Right lobe of liver (tissue), 6 donors: Measurements from ENCODE around the gene LEO1. TPM values are rescaled to one million over a fixed set of nuclear protein-coding genes. Genes with fewer than 3 reads are reported as not detected.

Source experiments
- ATAC-seq, 4 donors: fragments of 200-7000 bp; cut with Tn5 transposase; one replicate each; pipeline ENCODE4 v1.9.1; 2020; ENCODE audit warnings: mild to moderate bottlenecking in 4 of 4, moderate library complexity in 4 of 4
- DNase-seq, 3 donors: peaks; one replicate each; pipeline ENCODE4 v3.0.0-alpha.2; 2020
- H3K27ac ChIP-seq, 3 donors: fragments of 200-600 bp; one replicate each; pipeline ENCODE4 v1.8.0; 2022
- H3K27me3 ChIP-seq, 2 donors: fragments of 200-600 bp; one replicate each; pipeline ENCODE4 v1.8.0; 2022
- H3K36me3 ChIP-seq, 4 donors: fragments of 200-600 bp; sonication (generic) in 1 of 4; one replicate each; pipeline versions ENCODE4 v1.5.1 to v1.8.0; 2017 to 2022; ENCODE audit warnings: control low read depth in 1 of 4
- H3K4me1 ChIP-seq, 4 donors: fragments of 200-600 bp; sonication (generic) in 1 of 4; one replicate each; pipeline versions ENCODE4 v1.5.1 to v1.8.0; 2017 to 2022; ENCODE audit warnings: control low read depth in 1 of 4
- H3K4me3 ChIP-seq, 3 donors: fragments of 200-600 bp; one replicate each; pipeline ENCODE4 v1.8.0; 2022
- H3K9me3 ChIP-seq, 4 donors: fragments of 200-600 bp; sonication (generic) in 1 of 4; one replicate each; pipeline versions ENCODE4 v1.5.1 to v1.8.0; 2017 to 2022; ENCODE audit warnings: control low read depth in 1 of 4
- CTCF ChIP-seq, 4 donors: fragments of 200-600 bp in 3 of 4; fragments of 450-650 bp in 1 of 4; IDR thresholded peaks; one replicate each; pipeline versions ENCODE4 v1.5.1 to v1.8.0; 2016 to 2022; ENCODE audit warnings: antibody characterized with exemption in 4 of 4, mild to moderate bottlenecking in 2 of 4
- POLR2A ChIP-seq: fragments of 450-650 bp; IDR thresholded peaks from one replicate; pipeline ENCODE4 v1.6.1; 2017; ENCODE audit warnings: antibody characterized with exemption, mild to moderate bottlenecking
- WGBS: methylation state at CpG from one replicate; pipeline ENCODE4 v1.1.6; 2018; ENCODE audit warnings: low coverage, low lambda C conversion rate; ENCODE audit not compliant: insufficient coverage; ENCODE audit errors: missing lambda C conversion rate; 5-methylcytosine and 5-hydroxymethylcytosine counted together
- intact Hi-C, 2 donors: fragments of 100-400 bp; cut with DNase I; formaldehyde crosslinking; loops; one replicate each; pipeline versions ENCODE4 v1.11.2 to v1.14.1; 2022
- small RNA-seq, 2 experiments: library from RNA; depleted of rRNA; stranded (forward); fragments of <200 nt; gene quantifications; one replicate each; pipeline ENCODE3, GENCODE V24; 2016
- total RNA-seq, 6 experiments: library from RNA; depleted of rRNA in 2 of 6; stranded (reverse); fragments of >200 nt in 2 of 6; fragmentation: NEBNext Ultra II Directional in 3 of 6; extraction: Animal tissue kit (Norgen Biotek cat#: 25700) in 3 of 6; gene quantifications; one replicate each; pipeline versions ENCODE4 v1.1.0 to v1.2.4, GENCODE V29; 2016 to 2023
- donor health status: DM: no; HTN: yes; CAD: no.
- donor health status: DM: no; HTN: no; CAD: no.
- donor health status: DM: no; HTN: no; CAD: no.
- donor health status: DM: no; HTN: yes; CAD: no.
- donor health status: DM: no; HTN: yes; CAD: no.

The LEO1 gene
- total RNA-seq, 6 experiments from 2014 or later: 8.9 to 20.6 (median 11.9) TPM

GRCh38 chr15:51888593-51889195 is 82.9 kb downstream of the LEO1 start:
- TF ChIP-seq CTCF (IDR thresholded peaks at IDR 0.05) (peak; percentile 57 to 76 (median 74)), POLR2A (no peak)
- intact Hi-C loops: no loop called here
- Histone ChIP-seq H3K27ac (no peak overlapping the region), H3K36me3 (peaks cover 0 to 35% (median 0%) of the 10 kb centered on the region in 4 donors), H3K9me3 (no peaks in the 10 kb centered on the region), H3K27me3 (no peaks in the 10 kb centered on the region), H3K4me1 (peaks cover 0 to 11% (median 2%) of the 10 kb centered on the region in 4 donors), H3K4me3 (no peak overlapping the region)
- ATAC-seq (peak; percentile 61 to 76 (median 70)), DNase-seq (no peak)
- 9% methylated on average over 2 of the region's 2 CpGs for WGBS

Small RNAs within 50 kb of the gene (small RNA-seq; reads per million reads assigned to genes)
- gene RNU6-90P: 0 reads per million in 2 experiments

Other genes with a start within 250 kb of the LEO1 start
- gene LYSMD2, start 234.1 kb downstream of the LEO1 start, total RNA-seq: 10 to 100 TPM in 2 of 6 experiments, 1 to 10 TPM in 4; 5.0 to 17.4 (median 8.4) TPM
- 1 to 10 TPM; 1.1 to 2.5 (median 1.3) TPM for gene TMOD2, start 220.2 kb downstream of the LEO1 start, total RNA-seq
- gene TMOD3, start 142.1 kb downstream of the LEO1 start, total RNA-seq: 10 to 100 TPM; 15.0 to 32.2 (median 20.6) TPM
- 10 to 100 TPM; 15.8 to 35.8 (median 22.3) TPM for gene MAPK6, start 47.4 kb upstream of the LEO1 start, total RNA-seq
- gene BCL2L10, start 141.0 kb upstream of the LEO1 start, total RNA-seq: 1 to 10 TPM; 1.8 to 3.9 (median 2.6) TPM
- 10 to 100 TPM; 11.1 to 34.5 (median 16.5) TPM for gene GNB5, start 219.6 kb upstream of the LEO1 start, total RNA-seq